ENCODE results near the gene EPHA8.

Gene EPHA8

DNA sequence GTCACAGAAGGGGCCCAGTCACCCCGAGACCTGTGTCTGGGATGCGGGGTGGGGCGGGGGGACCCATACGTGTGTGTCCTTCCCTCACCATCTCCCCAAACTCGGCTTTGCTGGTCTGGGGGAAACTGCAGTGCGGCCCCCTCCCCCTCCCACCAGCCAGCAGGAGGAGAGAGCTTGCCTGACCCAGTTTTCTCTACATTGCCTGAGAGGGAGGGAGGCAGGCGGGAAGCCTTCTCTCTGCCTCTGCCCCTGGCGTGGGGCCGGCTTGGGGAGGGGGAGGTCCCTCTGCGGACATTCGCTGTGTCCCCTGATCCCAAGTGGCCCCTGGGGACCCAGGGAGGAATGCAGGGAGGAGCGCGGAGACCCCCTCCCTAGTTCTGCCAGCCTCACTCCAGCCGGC, 3.9 kb downstream of the EPHA8 start:
- DNase-seq (ENCODE audit: low read depth), result no peak

- DNase-seq (ENCODE audit: low read depth), result no peak
These were observed 4.7 kb downstream of the EPHA8 start for GRCh38 chr1:22567994-22568393.

- DNase-seq (ENCODE audit: low read depth), result no peak
These were observed 6.0 kb downstream of the EPHA8 start for GRCh38 chr1:22569269-22569668.

GRCh38 chr1:22570140-22570909, 7.0 kb downstream of the EPHA8 start:
- no peak for DNase-seq (ENCODE audit: low read depth)

DNA sequence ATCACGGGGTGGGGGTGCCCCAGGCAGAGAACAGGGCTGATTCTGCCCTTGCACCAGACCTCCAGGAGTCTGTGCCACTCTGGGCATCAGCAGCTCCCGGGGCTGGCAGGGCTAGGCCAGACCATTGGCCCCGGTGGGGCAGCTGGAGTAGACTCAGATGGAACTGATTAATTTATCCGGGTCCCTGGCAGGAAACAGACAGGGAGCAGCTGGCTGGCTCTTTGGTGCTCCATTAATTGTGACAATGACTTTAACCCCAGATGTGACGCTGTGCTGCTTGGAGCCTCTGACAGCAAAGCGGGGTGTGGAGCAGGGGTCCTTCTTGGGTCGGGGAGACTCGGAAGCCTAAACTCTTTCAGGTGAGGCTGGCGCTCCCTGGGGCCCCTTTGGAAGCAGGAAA, 9.5 kb downstream of the EPHA8 start:
- DNase-seq (ENCODE audit: low read depth), result no peak

GRCh38 chr1:22573237-22573636, 9.9 kb downstream of the EPHA8 start:
- DNase-seq (ENCODE audit: low read depth), result no peak

DNA sequence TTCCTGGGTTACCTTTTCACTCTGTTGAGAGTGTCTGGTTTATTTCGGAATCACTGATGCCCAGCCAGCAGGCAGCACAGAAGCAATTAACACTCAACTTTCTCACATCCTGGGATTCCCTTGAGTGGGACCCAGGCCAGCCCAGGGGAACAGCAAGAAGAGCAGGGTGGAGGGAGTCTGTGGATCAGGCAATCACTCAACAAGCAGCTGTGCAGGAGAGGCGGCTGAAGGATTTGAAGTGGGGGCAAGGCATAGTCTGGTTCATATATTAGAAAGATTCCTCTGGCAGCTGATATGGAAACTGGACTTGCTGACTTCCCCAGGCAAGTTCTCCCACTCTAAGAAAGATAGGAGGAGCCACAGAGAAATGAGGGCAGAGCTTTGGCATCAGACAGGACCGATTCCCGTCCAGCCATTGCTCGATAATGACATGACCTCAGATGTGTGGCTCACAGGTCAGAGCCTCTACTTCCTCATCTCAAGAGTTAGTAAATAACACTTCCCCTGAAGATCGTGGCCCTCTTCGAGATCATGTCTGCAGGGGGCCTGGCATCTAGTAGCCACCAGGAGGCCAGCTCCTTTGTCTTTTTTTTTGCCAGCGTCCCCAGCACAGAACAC, 12.4 kb downstream of the EPHA8 start:
- no peak for DNase-seq (ENCODE audit: low read depth)

DNA sequence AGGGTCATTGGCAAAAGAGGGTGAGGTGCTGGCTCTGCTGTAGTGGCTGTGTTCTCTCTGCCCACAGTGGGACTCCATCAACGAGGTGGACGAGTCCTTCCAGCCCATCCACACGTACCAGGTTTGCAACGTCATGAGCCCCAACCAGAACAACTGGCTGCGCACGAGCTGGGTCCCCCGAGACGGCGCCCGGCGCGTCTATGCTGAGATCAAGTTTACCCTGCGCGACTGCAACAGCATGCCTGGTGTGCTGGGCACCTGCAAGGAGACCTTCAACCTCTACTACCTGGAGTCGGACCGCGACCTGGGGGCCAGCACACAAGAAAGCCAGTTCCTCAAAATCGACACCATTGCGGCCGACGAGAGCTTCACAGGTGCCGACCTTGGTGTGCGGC, 12.9 kb downstream of the EPHA8 start:
- DNase-seq (ENCODE audit: low read depth), result no peak

GRCh38 chr1:22576617-22577016, 13.3 kb downstream of the EPHA8 start:
- DNase-seq (ENCODE audit: low read depth), result no peak

GRCh38 chr1:22578732-22579361, 15.6 kb downstream of the EPHA8 start:
- no peak for DNase-seq (ENCODE audit: low read depth)

DNA sequence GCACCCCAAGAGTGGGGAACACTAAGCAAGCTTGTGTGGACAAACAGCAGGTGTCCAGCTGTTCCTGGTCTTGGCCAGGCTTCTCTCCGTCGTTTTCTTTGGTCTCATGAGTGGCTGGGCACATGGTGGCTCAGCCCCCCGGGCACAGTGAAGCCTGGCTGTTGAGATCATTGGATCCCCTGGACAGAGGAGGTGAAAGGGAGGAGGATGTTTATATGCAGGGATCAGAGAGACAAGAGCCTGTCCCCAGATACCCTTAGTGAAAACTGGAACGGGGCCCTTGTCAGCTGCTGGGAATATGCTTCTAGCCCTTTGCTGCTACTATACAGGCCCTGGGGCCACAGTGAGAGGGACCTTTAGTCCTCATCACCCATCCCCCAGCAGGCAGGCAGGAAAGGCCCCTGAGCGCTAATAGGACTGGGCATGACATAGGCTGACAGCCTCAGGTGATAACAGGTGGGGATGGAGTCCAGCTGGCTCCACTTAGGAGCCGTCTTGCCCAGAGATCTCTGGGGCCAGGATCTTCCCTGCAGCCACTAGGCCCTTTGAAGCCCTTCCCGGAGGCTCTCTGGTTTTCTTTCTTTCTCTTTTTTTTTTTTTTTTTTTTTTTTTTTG, 16.4 kb downstream of the EPHA8 start:
- no peak for DNase-seq (ENCODE audit: low read depth)

GRCh38 chr1:22582661-22583635, 19.7 kb downstream of the EPHA8 start:
- DNase-seq (ENCODE audit: low read depth), result no peak

DNA sequence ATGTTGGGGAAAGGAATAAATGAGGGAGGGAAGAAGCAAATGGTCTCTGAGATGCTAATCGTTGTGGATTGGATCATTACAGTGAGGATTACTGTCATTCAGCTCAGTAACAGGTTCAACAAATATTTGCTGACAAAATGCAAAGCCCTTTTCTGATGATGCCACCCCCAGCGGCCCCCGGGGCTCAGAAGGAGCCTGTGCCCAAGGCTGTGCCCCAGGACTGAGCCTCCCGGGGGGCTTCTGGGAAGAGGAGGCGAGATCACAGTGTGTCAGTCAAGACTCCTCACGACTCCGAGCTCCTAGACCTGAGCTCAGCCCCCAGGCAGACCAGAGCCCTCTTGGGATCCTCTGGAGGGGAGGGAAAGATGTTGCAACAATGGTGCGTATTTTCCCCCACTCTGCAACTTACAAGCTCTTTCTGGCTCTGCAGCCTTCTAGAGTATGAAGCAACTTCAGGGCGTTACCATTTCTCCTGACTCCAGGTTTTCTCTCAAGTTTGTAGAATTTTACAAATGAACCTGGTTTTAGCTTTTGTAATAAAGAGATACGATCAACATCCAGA, 20.8 kb downstream of the EPHA8 start:
- no peak for DNase-seq (ENCODE audit: low read depth)

DNA sequence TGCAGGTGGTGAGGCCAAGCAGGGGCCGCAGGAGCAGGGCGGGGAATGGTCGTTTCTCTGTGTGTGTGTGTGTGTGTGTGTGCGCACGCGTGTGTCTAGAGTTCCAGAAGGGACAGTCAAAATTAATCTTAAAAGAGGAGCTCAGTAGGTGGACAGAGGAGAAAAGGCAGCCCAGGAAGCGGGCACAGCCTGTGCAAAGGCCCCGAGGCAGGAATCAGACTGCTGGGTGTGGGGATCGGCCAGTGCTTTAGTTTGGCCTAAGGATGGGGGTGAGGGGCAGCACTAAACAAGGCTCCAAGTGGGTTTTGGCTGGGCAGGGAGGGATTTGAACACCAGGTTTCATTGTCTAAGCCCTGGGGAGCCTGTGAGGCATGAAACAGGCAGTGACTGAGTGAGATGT, 21.7 kb downstream of the EPHA8 start:
- no peak for DNase-seq (ENCODE audit: low read depth)

- no peak for DNase-seq (ENCODE audit: low read depth)
These were observed 22.2 kb downstream of the EPHA8 start for GRCh38 chr1:22585471-22585870.

- DNase-seq (ENCODE audit: low read depth), result no peak
These were observed 23.3 kb downstream of the EPHA8 start for GRCh38 chr1:22586356-22587130.

GRCh38 chr1:22587247-22587646, 24.0 kb downstream of the EPHA8 start:
- DNase-seq (ENCODE audit: low read depth), result no peak

GRCh38 chr1:22588899-22589422, 25.7 kb downstream of the EPHA8 start:
- DNase-seq (ENCODE audit: low read depth), result no peak

DNA sequence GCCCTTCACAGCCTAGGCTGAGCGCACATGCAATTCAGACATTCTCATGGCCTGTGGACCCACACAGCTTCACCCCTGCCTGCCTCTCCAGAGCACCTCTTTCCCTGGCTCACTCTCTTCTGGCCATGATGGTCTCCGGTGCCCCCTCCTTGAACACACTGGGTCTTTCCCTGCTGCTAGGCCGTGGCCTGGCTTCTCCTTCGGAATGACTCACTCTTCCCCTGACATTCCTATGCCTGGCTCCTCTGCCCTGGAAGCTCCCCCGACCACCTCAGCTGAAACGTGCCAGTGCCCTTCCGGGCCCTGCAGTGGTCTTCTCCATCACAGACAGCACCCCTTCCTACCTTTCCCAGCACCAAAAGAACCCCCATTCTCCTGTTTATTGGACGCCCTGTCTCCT, 28.3 kb downstream of the EPHA8 start:
- no peak for DNase-seq (ENCODE audit: low read depth)

GRCh38 chr1:22592051-22592450, 28.8 kb downstream of the EPHA8 start:
- DNase-seq (ENCODE audit: low read depth), result no peak
